ENCODE results near the gene EXD1. TPM values are rescaled to one million over a fixed set of nuclear protein-coding genes. Genes with fewer than 3 reads are reported as not detected.
"Not testable (repeated sequence)": the region's sequence is repeated elsewhere in the genome, so short reads cannot be mapped to it uniquely, and the experiment has no call there.

Gene EXD1
- total RNA-seq, 2 experiments from 2014 or later: not detected

GRCh38 chr15:41262571-41262970 lies 32.0 kb upstream of the EXD1 start:
- Histone ChIP-seq H3K27ac (ENCODE audit: low read depth in 1 of 2, low read length in 2 of 2) (no peak overlapping the region), H3K27me3 (ENCODE audit: control insufficient read depth in 1 of 2, insufficient read depth in 2 of 2, low read length in 2 of 2) (no peaks in the 10 kb centered on the region), H3K4me3 (ENCODE audit: low read length) (no peak overlapping the region), H3K9me3 (ENCODE audit: control insufficient read depth in 1 of 2, insufficient read depth in 1 of 2, low read length in 2 of 2) (no peaks in the 10 kb centered on the region), H3K4me1 (ENCODE audit: insufficient read depth, low read length) (no peaks in the 10 kb centered on the region), H3K36me3 (ENCODE audit: insufficient read depth, low read length) (peaks cover 33% of the 10 kb centered on the region)
- H3K4me1 Mint-ChIP-seq (ENCODE audit: low read depth): no peaks in the 10 kb centered on the region
- no peak overlapping the region for H3K27ac Mint-ChIP-seq
- no peak for TF ChIP-seq CTCF (IDR thresholded peaks at IDR 0.05)
- ChIA-PET POLR2A (no interaction called here), CTCF (interaction anchor here (0.6 kb wide), 1 partner anchor 1807 kb away, joined by 3 read pairs; no protein-coding TSS in a partner anchor)
- no peak overlapping the region for H3K4me3 Mint-ChIP-seq
- ATAC-seq (ENCODE audit: poor library complexity) (no peak), DNase-seq (no peak)
- H3K27me3 Mint-ChIP-seq: no peaks in the 10 kb centered on the region
- H3K36me3 Mint-ChIP-seq (ENCODE audit: low read depth): peaks cover 59% of the 10 kb centered on the region
- no peaks in the 10 kb centered on the region for H3K9me3 Mint-ChIP-seq
- intact Hi-C loops (cut with DNase I, micrococcal nuclease): no loop called here

GRCh38 chr15:41260924-41261323 lies 30.4 kb upstream of the EXD1 start:
- H3K36me3 ChIP-seq (ENCODE audit: insufficient read depth, low read length): peaks cover 38% of the 10 kb centered on the region

GRCh38 chr15:41259546-41260189 lies 29.1 kb upstream of the EXD1 start:
- Histone ChIP-seq H3K27ac (ENCODE audit: low read depth in 1 of 2, low read length in 2 of 2) (no peak overlapping the region), H3K27me3 (ENCODE audit: control insufficient read depth in 1 of 2, insufficient read depth in 2 of 2, low read length in 2 of 2) (no peaks in the 10 kb centered on the region), H3K4me3 (ENCODE audit: low read length) (no peak overlapping the region), H3K4me1 (ENCODE audit: insufficient read depth, low read length) (no peaks in the 10 kb centered on the region), H3K9me3 (ENCODE audit: control insufficient read depth in 1 of 2, insufficient read depth in 1 of 2, low read length in 2 of 2) (no peaks in the 10 kb centered on the region), H3K36me3 (ENCODE audit: insufficient read depth, low read length) (peaks cover 32% of the 10 kb centered on the region)
- H3K36me3 Mint-ChIP-seq (ENCODE audit: low read depth): peaks cover 60% of the 10 kb centered on the region
- no peaks in the 10 kb centered on the region for H3K27me3 Mint-ChIP-seq
- CTCF ChIA-PET: no interaction called here
- no peak for ATAC-seq (ENCODE audit: poor library complexity)
- TF ChIP-seq CTCF (IDR thresholded peaks at IDR 0.05): no peak
- no peaks in the 10 kb centered on the region for H3K9me3 Mint-ChIP-seq
- H3K4me1 Mint-ChIP-seq (ENCODE audit: low read depth): no peaks in the 10 kb centered on the region
- no peak overlapping the region for H3K4me3 Mint-ChIP-seq
- no peak overlapping the region for H3K27ac Mint-ChIP-seq
- intact Hi-C loops (cut with DNase I, micrococcal nuclease): no loop called here
- POLR2A ChIA-PET: no interaction called here
- DNase-seq: no peak

More at GRCh38 chr15:41260924-41261323, 30.4 kb upstream of the EXD1 start:
- H3K27ac Mint-ChIP-seq; H3K4me1 Mint-ChIP-seq (ENCODE audit: low read depth); CTCF ChIA-PET; H3K9me3 Mint-ChIP-seq; DNase-seq; H3K9me3 ChIP-seq (ENCODE audit: control insufficient read depth in 1 of 2, insufficient read depth in 1 of 2, low read length in 2 of 2); H3K4me3 Mint-ChIP-seq; H3K4me1 ChIP-seq (ENCODE audit: insufficient read depth, low read length); H3K4me3 ChIP-seq (ENCODE audit: low read length); H3K27me3 Mint-ChIP-seq; H3K27me3 ChIP-seq (ENCODE audit: control insufficient read depth in 1 of 2, insufficient read depth in 2 of 2, low read length in 2 of 2); POLR2A ChIA-PET; intact Hi-C loops (cut with DNase I, micrococcal nuclease); H3K27ac ChIP-seq (ENCODE audit: low read depth in 1 of 2, low read length in 2 of 2); ATAC-seq (ENCODE audit: poor library complexity): not testable (repeated sequence)
- peaks cover 62% of the 10 kb centered on the region for H3K36me3 Mint-ChIP-seq (ENCODE audit: low read depth)

All from CD4-positive, alpha-beta T cell (primary cell).